Measurements from ENCODE around the gene SHF. TPM values are rescaled to one million over a fixed set of nuclear protein-coding genes. Genes with fewer than 3 reads are reported as not detected.

SHF gene
- total and polyA plus RNA-seq, 2 of the 8 experiments (the other 6 are each of a cell fraction or from before 2014, with no cell fraction given): 13.1 to 26.7 TPM

GRCh38 chr15:45168286-45168685, 19.5 kb downstream of the SHF start:
- Histone ChIP-seq H3K4me2 (ENCODE audit: insufficient read depth in 1 of 2, low read depth in 2 of 2, low read length in 2 of 2) (no peak overlapping the region), H2BK120ac (replicated peaks; ENCODE audit: low read depth, low read length) (no peak overlapping the region), H4K8ac (ENCODE audit: extremely low read depth, insufficient read depth, low read length) (no peak overlapping the region), H3K27ac (ENCODE audit: low read depth, low read length) (no peak overlapping the region), H3K9ac (replicated peaks in 1 of 4; ENCODE audit: extremely low read depth in 1 of 4, low read depth in 3 of 4, low read length in 3 of 4) (no peak overlapping the region), H3K4me1 (replicated peaks in 1 of 4; ENCODE audit: control insufficient read depth in 3 of 4, insufficient read depth in 4 of 4, low read length in 3 of 4) (peaks cover 0 to 19% (median 13%) of the 10 kb centered on the region in 4 experiments; a peak in 5 of 7 replicates), H3K14ac (ENCODE audit: insufficient read length) (no peak overlapping the region), H4K91ac (replicated peaks; ENCODE audit: insufficient read length, low read length) (no peak overlapping the region), H3K4ac (replicated peaks; ENCODE audit: insufficient read length, low read depth, low read length) (no peak overlapping the region), H2BK15ac (ENCODE audit: low read length) (no peak overlapping the region), H4K5ac (ENCODE audit: insufficient read length, low read depth, low read length) (no peak overlapping the region), H3K79me2 (ENCODE audit: control insufficient read depth in 1 of 2, insufficient read depth in 2 of 2, low read length in 2 of 2) (no peaks in the 10 kb centered on the region), H3K27me3 (replicated peaks in 1 of 4; ENCODE audit: control insufficient read depth in 3 of 4, extremely low read depth in 1 of 4, insufficient read depth in 3 of 4, low read length in 3 of 4) (no peaks in the 10 kb centered on the region), H3K23me2 (ENCODE audit: low read depth, low read length) (no peaks in the 10 kb centered on the region; the same call in 1 of the 2 replicates), H3K23ac (ENCODE audit: insufficient read length) (no peak overlapping the region), H3K79me1 (ENCODE audit: low read depth, low read length) (no peaks in the 10 kb centered on the region), H2AFZ (ENCODE audit: low read length) (no peak overlapping the region), H4K20me1 (replicated peaks in 1 of 2; ENCODE audit: control insufficient read depth in 1 of 2, insufficient read depth in 2 of 2, low read length in 2 of 2) (peaks cover 2 to 4% of the 10 kb centered on the region in 2 experiments), H2BK12ac (ENCODE audit: low read depth, low read length) (peak overlapping the region; percentile 68; the same call in 1 of the 2 replicates), H3K18ac (ENCODE audit: extremely low read depth, low read length) (no peak overlapping the region), H3K9me3 (ENCODE audit: insufficient read depth in 2 of 2, low read depth in 1 of 2, low read length in 1 of 2) (no peaks in the 10 kb centered on the region), H3K56ac (replicated peaks; ENCODE audit: insufficient read length, low read depth, low read length) (no peak overlapping the region), H3K4me3 (ENCODE audit: extremely low read depth in 1 of 4, insufficient read depth in 2 of 4, low read depth in 3 of 4, low read length in 4 of 4) (no peak overlapping the region), H2AK5ac (ENCODE audit: low read depth, low read length) (0 out of 2 replicates have a peak overlapping the region, but pooled peaks have one; percentile 89), H2BK5ac (ENCODE audit: low read depth, low read length) (peak overlapping the region; percentile 24; the same call in 1 of the 2 replicates), H3K36me3 (ENCODE audit: control insufficient read depth in 2 of 4, insufficient read depth in 4 of 4, low read length in 3 of 4) (no peaks in the 10 kb centered on the region; a peak in 1 of 8 replicates), H2BK20ac (ENCODE audit: low read length) (no peak overlapping the region)
- TF ChIP-seq YY1 (IDR thresholded peaks at IDR 0.05; ENCODE audit: low read depth, low read length) (no peak), ATF3 (IDR thresholded peaks at IDR 0.05; ENCODE audit: insufficient read depth, low read depth, low read length) (no peak), POU5F1 (IDR thresholded peaks at IDR 0.05; ENCODE audit: low read depth, low read length) (no peak), CBX8 (IDR thresholded peaks at IDR 0.05; ENCODE audit: borderline replicate concordance, low read depth, low read length) (no peak)
- DNase-seq (ENCODE audit: low read depth in 1 of 2, low spot score in 2 of 2) (no peak), FAIRE-seq (no peak)
- ChIA-PET CTCF (ENCODE audit: partially characterized antibody) (interaction anchor here (0.8 to 41.8 kb wide), 17 partner anchors 11 to 419 kb away, joined by 3 to 1117 read pairs (median 4); partner anchors contain the start of genes BLOC1S6 and SHF), POLR2A (ENCODE audit: partially characterized antibody) (interaction anchor here (1.6 to 5.7 kb wide), 6 partner anchors 12 to 31 kb away, joined by 5 to 50 read pairs (median 12); partner anchors contain the start of gene SHF)
- 86% methylated on average over 4 of the region's 4 CpGs; no CpG with 5 or more reads in 1 of the 2 experiments for WGBS, 2 experiments (ENCODE audit: extremely low coverage in 1 of 2, insufficient coverage in 1 of 2, insufficient read length in 1 of 2, insufficient replicate concordance in 2 of 2, low coverage in 1 of 2, low lambda C conversion rate in 2 of 2, missing lambda C conversion rate in 1 of 2)
